Ascending aorta (tissue), 2 donors: Measurements from ENCODE around the gene POLR3B. TPM values are rescaled to one million over a fixed set of nuclear protein-coding genes. Genes with fewer than 3 reads are reported as not detected.

Experiments used
- DNase-seq, 2 donors: peaks; one replicate each; pipeline ENCODE4 v3.0.0-alpha.2; 2019; ENCODE audit warnings: low spot score in 2 of 2
- H3K27ac ChIP-seq, 2 donors: fragments of 200-600 bp; sonication (generic); one replicate each; pipeline ENCODE4 v1.5.1; 2016 to 2017; ENCODE audit warnings: mild to moderate bottlenecking in 1 of 2
- H3K27me3 ChIP-seq: fragments of 200-600 bp; sonication (generic); one replicate; pipeline ENCODE4 v1.5.1; 2017
- H3K36me3 ChIP-seq, 2 donors: fragments of 200-600 bp; sonication (generic); one replicate each; pipeline ENCODE4 v1.5.1; 2016
- H3K4me1 ChIP-seq, 2 donors: fragments of 200-600 bp; sonication (generic); one replicate each; pipeline ENCODE4 v1.5.1; 2016 to 2017; ENCODE audit warnings: mild to moderate bottlenecking in 1 of 2
- H3K4me3 ChIP-seq, 2 donors: fragments of 200-600 bp; sonication (generic); one replicate each; pipeline ENCODE4 v1.5.1; 2016 to 2017; ENCODE audit warnings: mild to moderate bottlenecking in 1 of 2
- H3K9me3 ChIP-seq, 2 donors: fragments of 200-600 bp; sonication (generic); one replicate each; pipeline ENCODE4 v1.5.1; 2016
- CTCF ChIP-seq, 3 experiments: fragments of 200-600 bp in 2 of 3; fragments of 450-650 bp in 1 of 3; sonication (generic) in 2 of 3; IDR thresholded peaks; one replicate each; pipeline ENCODE4 v1.5.1; 2016 to 2019; ENCODE audit warnings: antibody characterized with exemption in 3 of 3, mild to moderate bottlenecking in 1 of 3, moderate library complexity in 1 of 3
- intact Hi-C: fragments of 100-400 bp; cut with DNase I; formaldehyde crosslinking; loops from one replicate; pipeline ENCODE4 v1.15.1; 2023
- total RNA-seq: library from RNA; depleted of rRNA; stranded (reverse); fragments of >200 nt; gene quantifications from one replicate; pipeline ENCODE4 v1.1.0, GENCODE V29; 2016

POLR3B gene
- total RNA-seq, 1 donor from 2014 or later, result 0.21 TPM

GRCh38 chr12:106480251-106480650 lies 122.7 kb downstream of the POLR3B start:
- H3K9me3 ChIP-seq, result no peaks in the 10 kb centered on the region
- no peaks in the 10 kb centered on the region for H3K36me3 ChIP-seq
- DNase-seq, result no peak
- no peak overlapping the region for H3K27ac ChIP-seq
- no peaks in the 10 kb centered on the region for H3K4me1 ChIP-seq
- H3K4me3 ChIP-seq, result no peak overlapping the region
- H3K27me3 ChIP-seq, result no peaks in the 10 kb centered on the region
- intact Hi-C loops, result no loop called here
- no peak for TF ChIP-seq CTCF (IDR thresholded peaks at IDR 0.05)

- intact Hi-C loops, result no loop called here
- Histone ChIP-seq H3K9me3 (no peaks in the 10 kb centered on the region), H3K4me1 (no peaks in the 10 kb centered on the region), H3K36me3 (no peaks in the 10 kb centered on the region), H3K4me3 (no peak overlapping the region), H3K27me3 (no peaks in the 10 kb centered on the region), H3K27ac (no peak overlapping the region)
- no peak for TF ChIP-seq CTCF (IDR thresholded peaks at IDR 0.05)
- DNase-seq, result no peak
Observed at GRCh38 chr12:106481246-106481645, 123.7 kb downstream of the POLR3B start.

GRCh38 chr12:106487664-106488063 lies 130.1 kb downstream of the POLR3B start:
- intact Hi-C loops, result no loop called here
- no peaks in the 10 kb centered on the region for H3K4me1 ChIP-seq
- no peak for DNase-seq

GRCh38 chr12:106488884-106489283 lies 131.3 kb downstream of the POLR3B start:
- Histone ChIP-seq H3K9me3 (no peaks in the 10 kb centered on the region), H3K36me3 (no peaks in the 10 kb centered on the region), H3K4me1 (no peaks in the 10 kb centered on the region), H3K27me3 (no peaks in the 10 kb centered on the region), H3K4me3 (no peak overlapping the region), H3K27ac (no peak overlapping the region)
- no peak for DNase-seq
- intact Hi-C loops, result no loop called here
- no peak for TF ChIP-seq CTCF (IDR thresholded peaks at IDR 0.05)

More at GRCh38 chr12:106487664-106488063, 130.1 kb downstream of the POLR3B start:
- TF ChIP-seq CTCF (IDR thresholded peaks at IDR 0.05), result no peak
- no peaks in the 10 kb centered on the region for H3K9me3 ChIP-seq
- no peaks in the 10 kb centered on the region for H3K27me3 ChIP-seq
- no peak overlapping the region for H3K4me3 ChIP-seq
- H3K27ac ChIP-seq, result no peak overlapping the region
- H3K36me3 ChIP-seq, result no peaks in the 10 kb centered on the region

- DNase-seq, result no peak
- Histone ChIP-seq H3K4me3 (no peak overlapping the region), H3K9me3 (no peaks in the 10 kb centered on the region), H3K4me1 (no peaks in the 10 kb centered on the region), H3K27ac (no peak overlapping the region), H3K36me3 (no peaks in the 10 kb centered on the region), H3K27me3 (no peaks in the 10 kb centered on the region)
- TF ChIP-seq CTCF (IDR thresholded peaks at IDR 0.05), result no peak
- intact Hi-C loops, result no loop called here
Observed at GRCh38 chr12:106490264-106490663, 132.7 kb downstream of the POLR3B start.

GRCh38 chr12:106492857-106493256 lies 135.3 kb downstream of the POLR3B start:
- intact Hi-C loops, result no loop called here
- Histone ChIP-seq H3K4me3 (no peak overlapping the region), H3K27me3 (no peaks in the 10 kb centered on the region), H3K4me1 (no peaks in the 10 kb centered on the region), H3K9me3 (no peaks in the 10 kb centered on the region), H3K27ac (no peak overlapping the region), H3K36me3 (peaks cover 4 to 6% of the 10 kb centered on the region in 2 donors)
- no peak for DNase-seq
- TF ChIP-seq CTCF (IDR thresholded peaks at IDR 0.05), result no peak
